H1 (cell line): Measurements from ENCODE around the gene BRSK2. TPM values are rescaled to one million over a fixed set of nuclear protein-coding genes. Genes with fewer than 3 reads are reported as not detected.

Source experiments
- CHD1 ChIP-seq: IDR thresholded peaks from 2 replicates; pipeline ENCODE4 v1.6.1; 2012; ENCODE audit warnings: low read depth, low read length, improper control_type of control experiment
- KDM1A ChIP-seq: fragments of 200-600, 300-600 bp; sonication (generic); IDR thresholded peaks from 2 replicates; pipeline ENCODE4 v1.7.1; 2016; ENCODE audit warnings: mild to moderate bottlenecking, low read length, borderline replicate concordance
- RAD21 ChIP-seq, 2 experiments: IDR thresholded peaks in 1 of 2; conservative IDR thresholded peaks in 1 of 2; 2 replicates each; pipeline ENCODE4 v1.6.1; 2011; ENCODE audit warnings: low read depth in 2 of 2, low read length in 2 of 2, improper control_type of control experiment in 1 of 2, inconsistent platforms in 1 of 2, mild to moderate bottlenecking in 1 of 2, moderate library complexity in 1 of 2
- TCF12 ChIP-seq: IDR thresholded peaks from 2 replicates; pipeline ENCODE4 v1.6.1; 2011; ENCODE audit warnings: low read depth, mild to moderate bottlenecking, low read length
- polyA plus RNA-seq, 7 experiments: library from polyadenylated mRNA; depleted of rRNA in 3 of 7; stranded (reverse) in 5 of 7; unstranded in 2 of 7; fragments of >200 nt in 5 of 7; fragments of 200-250 nt in 2 of 7; gene quantifications; 1 replicate in 5 of 7; 2 replicates in 1 of 7; 4 replicates in 1 of 7; pipeline versions ENCODE4 v1.2.1 to v1.2.3, GENCODE V29; 2011 to 2013; ENCODE audit warnings: missing spikeins in 2 of 7, mixed read lengths in 2 of 7
- total RNA-seq: library from RNA; stranded (reverse); fragmentation: NEBNext Ultra II Directional; extraction: Animal tissue kit (Norgen Biotek cat#: 25700); gene quantifications from 2 replicates; pipeline ENCODE4 v1.2.1, GENCODE V29; 2021

BRSK2 gene
- total and polyA plus RNA-seq, 2 of the 8 experiments (the other 6 are each of a cell fraction or from before 2014, with no cell fraction given): 17.3 to 27.1 TPM

DNA sequence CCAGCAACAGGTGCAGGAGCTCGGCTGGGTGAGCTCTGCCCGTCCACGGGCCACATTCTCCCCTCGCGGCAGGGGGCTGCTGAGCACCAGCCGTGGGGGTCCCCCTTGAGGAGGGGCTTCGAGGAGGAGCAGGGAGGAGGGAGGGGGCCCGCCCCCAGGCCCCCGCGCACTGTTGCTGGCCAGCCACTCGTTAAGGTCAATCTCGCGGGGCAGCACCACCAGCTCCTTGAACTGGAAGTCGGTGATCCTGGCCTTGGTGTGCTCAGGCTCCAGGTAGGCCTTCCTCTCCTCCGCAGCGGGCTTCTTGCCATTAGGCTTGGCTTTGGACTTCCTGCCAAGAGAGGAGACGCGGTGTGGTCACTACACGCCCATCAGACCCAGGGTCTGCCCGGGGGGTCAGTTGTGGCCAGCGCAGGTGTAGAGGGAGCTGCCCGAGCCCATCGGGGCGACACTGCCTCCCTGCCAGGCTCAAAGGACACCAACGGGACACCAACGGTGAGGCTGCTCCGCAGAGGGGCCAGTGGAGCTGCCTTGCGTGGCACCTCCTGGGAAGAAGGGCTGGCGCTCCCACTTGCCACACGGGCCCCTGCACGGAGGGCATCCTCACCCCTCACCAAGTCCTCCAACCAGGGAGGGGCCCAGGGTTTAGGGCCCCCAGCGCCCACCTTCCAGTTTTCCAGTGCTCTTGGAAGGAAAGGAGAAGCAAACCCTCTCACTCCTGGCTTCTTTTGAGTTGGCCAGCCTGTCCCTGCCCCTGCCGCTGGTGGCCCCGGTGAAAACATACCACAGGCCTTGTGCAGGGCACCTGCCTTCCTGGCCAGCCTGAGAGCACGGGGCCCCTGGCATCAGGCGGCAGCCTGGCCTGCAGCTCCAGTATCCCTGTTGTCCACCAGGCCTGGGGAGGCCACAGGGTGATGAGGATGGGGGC is 91.1 kb downstream of the BRSK2 start (continued):
- TF ChIP-seq KDM1A: no peak
- TF ChIP-seq RAD21 (IDR thresholded peaks at IDR 0.05 in 1 of 2, conservative IDR thresholded peaks at IDR 0.05 in 1 of 2; ENCODE audit: low read depth in 2 of 2, low read length in 2 of 2): no peak
- no peak for TF ChIP-seq TCF12
- TF ChIP-seq CHD1: no peak
